NK-92 (cell line): Measurements from ENCODE around the gene SPTY2D1.
"Not testable (repeated sequence)": the region's sequence is repeated elsewhere in the genome, so short reads cannot be mapped to it uniquely, and the experiment has no call there.

Experiments used
- DNase-seq: peaks from one replicate; lab custom pipeline; 2025; ENCODE audit not compliant: unreplicated experiment; lab: John Stamatoyannopoulos, UW

The SPTY2D1 gene

GRCh38 chr11:18618342-18619025, 15.7 kb downstream of the SPTY2D1 start:
- no peak for DNase-seq

GRCh38 chr11:18617688-18618341, 16.3 kb downstream of the SPTY2D1 start:
- no peak for DNase-seq

- no peak for DNase-seq
These were observed 18.3 kb downstream of the SPTY2D1 start for GRCh38 chr11:18615628-18616392.

GRCh38 chr11:18614667-18615066, 19.5 kb downstream of the SPTY2D1 start:
- DNase-seq, result no peak

- no peak for DNase-seq
These were observed 21.7 kb downstream of the SPTY2D1 start for GRCh38 chr11:18612394-18612793.

GRCh38 chr11:18611196-18611595, 22.9 kb downstream of the SPTY2D1 start:
- no peak for DNase-seq

- DNase-seq, result no peak
These were observed 25.8 kb downstream of the SPTY2D1 start for GRCh38 chr11:18608376-18608775.

GRCh38 chr11:18600915-18601569, 33.1 kb downstream of the SPTY2D1 start:
- DNase-seq, result no peak

GRCh38 chr11:18599739-18600230, 34.4 kb downstream of the SPTY2D1 start, which contains the start of gene MISFA:
TSS of gene MISFA (plus strand) at chr11:18599789. CDS start at chr11:18599929, 140 bp downstream.
- DNase-seq, result no peak

- no peak for DNase-seq
These were observed 39.0 kb downstream of the SPTY2D1 start for GRCh38 chr11:18594999-18595749.

- not testable (repeated sequence) for DNase-seq
These were observed 40.1 kb downstream of the SPTY2D1 start for GRCh38 chr11:18594088-18594487.

GRCh38 chr11:18590571-18590970, 43.6 kb downstream of the SPTY2D1 start:
- no peak for DNase-seq

- no peak for DNase-seq
These were observed 45.6 kb downstream of the SPTY2D1 start, which contains the start of gene UEVLD for GRCh38 chr11:18588297-18589252. TSS of gene UEVLD (minus strand) at chr11:18588734. CDS start at chr11:18588654, 80 bp downstream.

GRCh38 chr11:18581825-18582224, 52.3 kb downstream of the SPTY2D1 start:
- DNase-seq, result no peak

GRCh38 chr11:18580113-18580766, 53.9 kb downstream of the SPTY2D1 start:
- no peak for DNase-seq

GRCh38 chr11:18578975-18579598, 55.1 kb downstream of the SPTY2D1 start:
- DNase-seq, result no peak

GRCh38 chr11:18575361-18575760, 58.8 kb downstream of the SPTY2D1 start:
- no peak for DNase-seq

GRCh38 chr11:18567081-18567480, 67.1 kb downstream of the SPTY2D1 start:
- no peak for DNase-seq
